NCI-H1694 treated with DMSO at 0.1 percent for 48 hours (cell line): ENCODE measurements around the gene MACROD2.

Experiments used
- DNase-seq: peaks from one replicate; lab custom pipeline; 2025; lab: John Stamatoyannopoulos, UW

Gene MACROD2

DNA sequence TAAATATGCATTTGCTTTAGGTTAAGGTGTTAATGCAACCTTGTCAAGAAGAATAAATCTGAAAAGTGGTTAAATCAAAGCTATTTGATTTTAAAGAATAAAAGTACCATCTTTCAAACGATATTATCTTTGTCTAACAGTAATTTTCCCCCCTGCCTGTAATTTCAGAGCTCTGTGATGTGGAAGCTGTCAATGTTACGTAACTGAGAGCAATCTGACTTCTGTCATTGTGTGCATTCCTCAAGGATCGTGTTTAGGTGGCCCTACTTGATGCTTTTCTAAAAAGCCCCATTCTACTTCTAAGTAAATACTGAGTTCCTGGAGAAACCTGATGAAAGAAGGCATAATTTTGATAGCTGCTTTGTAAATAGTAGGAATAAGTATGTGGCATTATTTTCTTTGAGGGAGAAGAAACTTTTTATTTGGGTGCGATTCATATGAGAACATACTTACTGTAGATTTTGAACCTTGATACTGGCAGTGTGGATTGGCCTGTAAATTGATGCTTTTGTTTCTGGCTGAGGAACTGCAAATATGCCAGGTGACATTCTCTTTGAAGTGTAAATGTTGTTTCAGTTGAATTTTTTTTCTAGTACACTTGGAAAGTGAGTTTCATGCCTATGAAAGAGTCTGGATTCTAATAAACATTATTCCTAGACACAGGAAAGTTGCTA, 871.7 kb downstream of the MACROD2 start:
- DNase-seq = no peak

DNA sequence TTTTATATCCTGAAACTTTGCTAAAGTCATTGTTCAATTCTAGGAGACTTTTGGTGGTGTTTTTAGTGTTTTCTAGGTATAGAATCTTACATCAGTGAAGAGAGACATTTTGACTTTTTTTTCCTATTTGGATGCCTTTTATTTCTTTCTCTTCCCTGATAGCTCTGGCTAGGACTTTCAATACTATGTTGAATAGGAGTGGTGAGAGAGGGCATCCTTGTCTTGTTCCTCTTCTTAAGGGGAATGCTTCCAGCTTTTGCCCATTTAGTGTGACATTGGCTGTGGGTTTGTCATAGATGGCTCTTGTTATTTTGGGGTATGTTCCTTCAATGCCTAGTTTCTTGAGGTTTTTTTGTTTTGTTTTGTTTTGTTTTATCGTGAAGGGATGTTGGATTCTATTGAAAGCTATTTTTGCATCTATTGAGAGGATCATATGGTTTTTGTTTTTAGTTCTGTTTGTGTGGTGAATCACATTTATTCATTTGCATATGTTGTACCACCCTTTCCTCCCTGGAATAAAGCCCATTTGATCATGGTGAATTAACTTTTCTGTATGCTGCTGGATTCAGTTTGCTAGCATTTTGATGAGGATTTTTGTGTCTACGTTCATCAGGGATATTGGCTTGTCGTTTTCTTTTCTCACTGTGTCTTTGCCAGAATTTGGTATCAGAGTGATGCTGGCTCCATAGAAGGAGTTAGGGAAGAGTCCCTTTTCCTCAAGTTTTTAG, 882.1 kb downstream of the MACROD2 start:
- DNase-seq = no peak

DNA sequence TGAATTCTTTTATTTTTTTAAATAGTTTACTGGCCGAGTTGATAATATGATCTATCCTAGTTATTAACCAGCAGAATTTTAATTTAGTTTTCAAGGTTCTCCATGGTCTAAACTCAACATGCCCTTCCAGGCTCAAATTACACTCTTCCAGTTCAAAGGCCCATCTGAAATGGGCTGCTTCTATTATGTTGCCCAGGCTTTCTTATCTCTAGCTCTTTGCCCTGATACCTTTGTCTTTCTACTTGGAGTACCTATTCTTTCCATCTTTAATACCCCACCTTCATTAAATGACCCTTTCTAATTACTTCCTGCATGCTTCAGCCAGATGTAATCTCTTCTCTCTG, 883.3 kb downstream of the MACROD2 start:
- DNase-seq = no peak

GRCh38 chr20:14879020-14879697, 883.8 kb downstream of the MACROD2 start:
- DNase-seq = no peak

GRCh38 chr20:14879839-14880238, 884.5 kb downstream of the MACROD2 start:
- no peak for DNase-seq

DNA sequence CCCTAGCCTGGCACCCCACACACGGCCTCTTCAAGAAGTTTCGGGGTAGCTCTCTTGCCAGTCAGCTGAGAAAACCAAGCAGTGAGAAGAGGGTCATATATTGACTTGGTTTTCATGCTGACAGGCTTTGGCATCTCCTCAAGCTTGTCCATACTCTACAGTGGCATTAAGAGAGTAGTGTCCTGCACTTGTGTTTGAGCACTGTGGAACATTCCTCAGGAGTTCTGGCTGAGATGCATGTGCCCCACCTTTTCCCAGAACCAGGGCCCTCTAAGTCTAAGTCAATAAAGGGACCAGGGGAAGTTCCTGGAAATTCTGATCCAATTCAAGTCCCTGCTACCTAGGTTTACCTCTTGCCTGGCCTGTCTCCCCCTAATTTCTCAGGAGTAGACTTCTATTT, 886.2 kb downstream of the MACROD2 start:
- no peak for DNase-seq

DNA sequence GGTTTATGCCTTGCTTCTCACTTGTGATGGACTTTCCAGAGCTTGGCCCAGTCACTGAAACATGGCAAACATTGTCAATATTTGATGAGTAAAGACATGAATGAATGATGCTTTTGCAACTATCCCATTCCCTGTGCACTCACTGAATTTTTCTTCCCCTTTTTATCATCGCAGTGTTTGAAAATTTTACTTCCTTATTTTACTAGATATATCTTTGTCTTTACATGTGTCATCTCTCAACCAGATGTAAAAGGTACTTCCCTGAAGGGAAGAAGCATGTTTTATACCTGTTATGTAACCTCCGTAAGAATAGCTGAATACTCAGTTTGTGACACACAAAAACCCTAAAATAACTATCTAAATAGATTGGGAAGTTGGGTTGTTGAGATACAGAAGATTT, 886.8 kb downstream of the MACROD2 start:
- no peak for DNase-seq

- no peak for DNase-seq
These were observed 887.5 kb downstream of the MACROD2 start for GRCh38 chr20:14882846-14883245.

- DNase-seq = no peak
These were observed 888.0 kb downstream of the MACROD2 start for GRCh38 chr20:14883324-14883723.

GRCh38 chr20:14885661-14886060, 890.3 kb downstream of the MACROD2 start:
- DNase-seq = no peak

- no peak for DNase-seq
These were observed 892.8 kb downstream of the MACROD2 start for GRCh38 chr20:14888134-14888533.

DNA sequence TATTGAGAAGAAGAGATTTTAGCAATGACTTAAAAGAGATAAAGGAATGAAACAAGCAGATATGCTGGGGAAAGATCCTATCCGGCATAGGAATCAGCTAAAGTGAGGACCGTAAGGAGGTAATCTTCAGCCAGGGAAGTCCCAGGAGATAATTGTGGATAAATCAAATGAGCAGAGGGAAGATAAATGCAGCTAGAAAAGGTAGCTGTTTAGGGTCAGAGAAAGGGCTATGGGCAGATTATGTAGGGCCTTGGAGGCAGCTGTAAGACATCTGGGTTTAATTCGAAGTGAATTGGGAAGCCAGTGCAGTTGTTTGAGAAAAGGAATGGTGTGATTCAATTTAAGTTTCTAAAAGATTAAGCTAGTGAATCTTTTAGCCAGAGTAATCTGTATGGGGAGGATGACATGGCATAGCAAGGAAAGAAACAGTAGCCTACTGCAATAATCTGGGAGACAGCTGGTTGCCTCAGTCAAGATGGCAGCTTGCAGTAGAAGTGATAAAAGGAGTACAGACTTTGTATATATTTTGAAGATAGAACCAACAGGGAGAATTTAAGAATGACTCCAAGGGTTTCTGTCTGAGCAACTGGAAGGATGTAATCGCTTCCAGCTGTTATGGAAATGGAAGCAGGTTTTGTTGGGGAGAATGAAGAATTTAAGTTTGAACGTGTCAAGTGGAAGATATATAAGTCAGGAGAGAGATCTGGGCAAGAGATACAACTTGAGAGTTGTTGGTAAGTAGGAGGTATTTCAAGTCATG, 894.4 kb downstream of the MACROD2 start:
- no peak for DNase-seq

DNA sequence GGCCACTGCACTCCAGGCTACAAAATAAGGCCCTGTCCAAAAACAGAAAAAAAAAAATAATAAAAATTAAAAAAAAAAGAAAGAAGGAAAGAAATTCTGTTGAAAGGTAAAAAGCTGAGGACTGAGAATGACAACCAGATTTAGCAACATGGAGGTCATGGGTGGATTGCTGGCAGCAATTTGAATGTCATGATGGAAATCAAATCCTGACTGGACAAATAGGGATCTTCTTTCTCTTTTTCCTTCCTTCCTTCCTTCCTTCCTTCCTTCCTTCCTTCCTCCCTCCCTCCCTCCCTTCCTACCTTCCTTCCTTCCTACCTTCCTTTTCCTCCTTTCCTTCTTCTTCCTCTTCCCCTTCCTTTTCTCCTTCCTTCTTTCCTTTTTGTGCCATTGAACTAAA, 895.4 kb downstream of the MACROD2 start:
- no peak for DNase-seq

DNA sequence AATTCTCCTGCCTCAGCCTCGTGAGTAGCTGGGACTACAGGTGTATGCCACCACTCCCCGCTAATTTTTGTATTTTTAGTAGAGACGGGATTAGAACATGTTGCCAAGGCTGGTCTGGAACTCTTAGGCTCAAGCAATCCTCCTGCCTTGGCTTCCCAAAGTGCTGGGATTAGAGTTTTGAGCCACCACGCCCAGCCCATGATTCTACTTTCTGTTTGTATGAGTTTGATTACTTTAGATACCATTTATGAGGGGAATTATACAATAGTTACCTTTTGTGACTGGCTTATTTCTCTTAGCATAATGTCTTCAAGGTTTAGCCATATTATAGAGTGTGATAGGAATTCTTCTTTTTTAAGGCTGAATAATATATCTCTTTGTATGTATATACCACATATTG, 897.5 kb downstream of the MACROD2 start:
- DNase-seq = no peak

- peak; percentile 60 for DNase-seq
These were observed 901.3 kb downstream of the MACROD2 start for GRCh38 chr20:14896569-14896968.

GRCh38 chr20:14897608-14898007, 902.3 kb downstream of the MACROD2 start:
- no peak for DNase-seq

- no peak for DNase-seq
These were observed 907.2 kb downstream of the MACROD2 start for GRCh38 chr20:14902432-14903089.

DNA sequence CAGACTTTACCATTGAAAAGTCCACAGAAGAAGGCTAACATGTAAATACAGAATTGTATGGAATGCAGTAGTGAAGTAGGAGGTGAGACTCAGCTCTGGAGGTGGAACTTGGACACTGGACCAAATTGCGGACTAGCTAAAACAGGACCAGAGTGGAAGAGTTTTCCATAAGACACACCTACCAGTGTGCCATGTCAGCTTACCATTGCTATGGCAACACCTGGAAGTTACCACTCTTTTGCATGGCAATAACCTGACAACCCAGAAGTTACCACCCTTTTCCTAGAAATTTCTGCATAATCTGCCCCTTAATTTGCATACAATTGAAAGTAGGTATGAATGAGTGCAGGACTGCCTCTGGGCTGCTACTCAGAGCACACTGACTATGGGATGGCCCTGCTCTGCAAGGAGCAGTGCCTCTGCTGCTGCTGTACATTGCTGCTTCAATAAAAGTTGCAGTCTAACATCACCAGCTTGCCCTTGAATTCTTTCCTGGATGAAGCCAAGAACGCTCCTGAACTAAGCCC, 911.7 kb downstream of the MACROD2 start:
- DNase-seq = no peak

DNA sequence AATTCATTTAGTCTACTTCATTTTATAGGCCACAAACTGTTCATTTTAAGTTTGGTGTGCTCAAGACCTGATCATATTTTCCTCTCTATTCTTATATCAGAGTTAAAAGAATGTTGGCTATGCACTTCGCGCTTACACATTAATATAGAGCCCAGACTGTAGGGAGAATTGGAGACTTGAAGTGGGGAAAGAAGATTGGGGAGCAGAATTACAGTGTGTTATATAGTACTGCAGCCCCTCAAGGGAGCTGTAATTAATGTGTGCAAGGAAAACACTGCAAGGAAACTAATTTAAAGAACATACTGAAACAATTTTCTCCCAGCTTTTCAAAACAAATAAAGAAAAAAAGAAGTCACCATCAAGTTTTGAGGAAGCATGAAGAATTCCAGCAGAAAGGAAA, 914.8 kb downstream of the MACROD2 start:
- no peak for DNase-seq

GRCh38 chr20:14913896-14914620, 918.7 kb downstream of the MACROD2 start:
- no peak for DNase-seq

GRCh38 chr20:14914633-14915032, 919.3 kb downstream of the MACROD2 start:
- no peak for DNase-seq
